ENCODE measurements around the gene PFKL.

The PFKL gene

DNA sequence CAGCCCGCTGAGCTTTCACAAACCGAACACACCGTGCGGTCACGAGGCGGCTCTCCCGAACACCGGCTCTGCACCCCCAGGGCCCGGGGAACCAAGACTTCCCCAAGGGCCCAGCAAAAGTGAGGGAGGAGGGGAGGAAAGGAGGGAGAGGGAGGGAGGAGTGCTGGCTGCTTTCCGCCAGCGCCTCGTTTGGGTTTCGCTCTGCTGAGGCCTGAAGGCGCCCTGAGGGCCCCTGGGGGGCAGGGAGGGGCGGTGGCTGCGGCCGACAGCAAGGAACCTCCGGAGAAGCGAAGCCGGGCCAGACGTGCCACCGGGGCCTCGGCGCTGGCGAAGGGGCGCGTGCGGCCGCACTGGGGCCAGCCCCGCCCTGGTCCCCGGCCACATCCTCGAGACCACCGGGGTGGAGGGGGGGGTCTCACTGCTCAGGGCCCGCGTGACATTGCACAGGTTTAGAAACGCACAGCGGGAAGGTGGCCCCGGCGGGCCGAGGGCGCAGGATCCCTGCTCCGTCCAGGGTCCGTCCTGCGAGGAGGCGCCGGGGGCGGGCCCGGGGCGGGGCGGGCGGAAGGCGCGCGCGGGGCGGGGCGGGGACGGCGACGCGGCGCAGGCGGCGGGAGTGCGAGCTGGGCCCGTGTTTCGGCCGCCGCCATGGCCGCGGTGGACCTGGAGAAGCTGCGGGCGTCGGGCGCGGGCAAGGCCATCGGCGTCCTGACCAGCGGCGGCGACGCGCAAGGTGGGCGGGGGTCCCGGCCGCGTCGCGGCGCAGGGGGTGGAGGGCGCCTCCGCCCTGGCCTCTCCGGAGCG lies at the start of gene PFKL:
TSS of gene PFKL (plus strand) at position 596 of the 804 bp plus-strand sequence. CDS start at position 649, 53 bp downstream.
- peak in 1 of 2 donors; percentile 40 for DNase-seq (ENCODE audit: low read depth in 2 of 2)

GRCh38 chr21:44253832-44254710 lies 45.8 kb upstream of the PFKL start:
- DNase-seq (ENCODE audit: low read depth in 2 of 2), result no peak

- DNase-seq (ENCODE audit: low read depth in 2 of 2), result no peak
Observed at GRCh38 chr21:44255511-44255981, 44.3 kb upstream of the PFKL start.

GRCh38 chr21:44258056-44258725 lies 41.7 kb upstream of the PFKL start:
- DNase-seq (ENCODE audit: low read depth in 2 of 2), result no peak

- no peak for DNase-seq (ENCODE audit: low read depth in 2 of 2)
Observed at GRCh38 chr21:44259082-44259705, 40.7 kb upstream of the PFKL start.

GRCh38 chr21:44260066-44260465 lies 39.8 kb upstream of the PFKL start:
- DNase-seq (ENCODE audit: low read depth in 2 of 2), result no peak

DNA sequence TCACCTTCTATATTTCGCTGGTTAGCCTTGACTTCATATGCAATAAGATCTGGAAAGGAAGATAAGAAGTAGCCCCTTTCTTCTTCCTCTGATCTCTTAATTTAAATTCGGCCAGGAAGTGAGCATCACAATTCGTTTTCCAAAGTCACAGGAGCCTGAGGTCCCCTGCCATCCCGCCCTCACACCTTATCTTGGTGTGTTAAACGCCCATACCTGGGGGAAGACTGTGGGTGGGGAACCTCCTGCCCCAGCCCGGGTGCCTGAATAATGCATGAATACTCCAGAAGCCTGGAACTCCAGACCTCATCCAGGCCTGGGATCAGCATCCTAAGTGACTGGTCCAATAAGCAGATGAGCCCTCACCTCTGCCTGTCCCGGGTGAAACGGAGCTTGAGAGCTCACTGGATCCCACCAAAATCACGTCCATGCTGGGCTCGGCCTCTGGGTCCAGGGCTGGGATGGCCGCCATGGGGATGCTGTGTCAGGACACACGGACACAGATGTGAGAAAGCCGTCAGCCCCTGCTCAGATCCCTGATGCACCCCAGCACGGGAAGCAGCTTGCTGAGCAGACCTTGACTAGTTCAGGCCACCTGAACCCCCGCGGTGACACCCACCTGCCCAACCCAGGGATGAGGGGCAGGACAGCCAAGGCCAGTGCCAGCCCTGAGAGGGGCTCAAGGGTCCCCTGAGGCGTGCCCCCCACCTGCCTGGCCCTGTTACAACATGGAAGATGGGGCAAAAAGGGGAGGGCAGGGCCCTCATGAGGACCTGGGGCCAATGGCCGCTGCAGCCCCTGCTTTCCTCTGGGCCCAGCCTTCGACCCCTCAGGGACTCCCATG lies 38.8 kb upstream of the PFKL start:
- DNase-seq (ENCODE audit: low read depth in 2 of 2), result no peak

DNA sequence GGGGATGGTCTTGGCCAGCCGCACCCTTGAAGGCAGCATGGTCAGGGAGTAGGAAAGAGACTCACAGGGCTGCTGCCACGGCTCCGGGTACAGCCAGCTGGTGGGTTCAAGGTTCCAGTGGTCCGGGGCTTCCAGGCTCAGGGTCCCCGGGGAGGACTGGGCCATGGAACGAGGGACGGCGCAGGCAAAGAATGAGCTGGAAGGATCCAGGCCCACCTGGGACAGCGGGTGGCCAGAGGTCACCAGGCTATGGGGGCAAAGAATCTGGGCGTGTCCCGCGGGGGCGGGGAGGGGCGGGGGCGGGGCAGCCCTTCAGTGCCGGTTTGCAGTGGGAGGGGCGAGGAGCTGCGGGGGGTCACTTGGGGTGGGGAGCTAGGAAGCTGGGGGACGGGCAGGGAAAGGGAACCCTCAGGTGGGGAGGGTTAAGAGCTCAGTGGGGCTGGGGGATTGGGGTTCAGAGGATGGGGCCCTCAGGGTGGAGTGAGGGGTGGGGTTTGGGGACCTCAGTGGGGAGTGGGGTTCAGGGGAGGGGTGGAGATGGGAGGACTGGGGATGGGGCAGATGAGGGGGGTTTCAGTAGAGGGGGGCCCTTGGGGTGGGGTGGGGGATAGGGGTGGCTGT lies 38.1 kb upstream of the PFKL start, which contains the start of gene DNMT3L:
TSS of gene DNMT3L (minus strand) at position 223 of the 621 bp plus-strand sequence. CDS start 638 bp downstream, outside the sequence.
- no peak for DNase-seq (ENCODE audit: low read depth in 2 of 2)

GRCh38 chr21:44262338-44263056 lies 37.4 kb upstream of the PFKL start:
- no peak for DNase-seq (ENCODE audit: low read depth in 2 of 2)

DNA sequence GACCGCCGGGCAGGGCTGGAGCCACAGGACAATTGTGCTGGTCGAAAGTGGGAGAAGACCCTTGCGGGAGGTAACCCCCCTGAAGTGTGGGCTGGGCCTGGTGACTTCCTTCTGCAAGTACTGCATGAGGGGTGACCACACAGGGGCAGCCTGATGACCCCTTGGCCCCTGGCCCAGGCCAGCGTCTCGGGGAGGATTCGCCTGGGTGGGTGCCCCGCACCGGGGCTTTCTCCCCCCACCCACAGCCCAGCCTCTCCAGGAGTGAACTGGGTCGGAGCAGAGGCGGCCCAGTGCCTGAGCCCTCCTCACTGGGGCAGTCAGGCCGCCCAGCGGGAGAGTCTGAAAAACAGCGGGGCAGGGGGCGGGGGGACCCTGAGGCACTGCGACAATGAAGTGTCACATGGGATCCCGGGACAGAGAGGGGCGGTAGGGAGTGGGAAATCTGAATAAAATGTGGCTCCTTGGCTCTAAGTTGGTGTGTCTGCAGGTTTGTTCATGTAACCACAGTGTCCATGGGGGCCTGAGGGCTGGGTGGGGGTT lies 36.6 kb upstream of the PFKL start:
- DNase-seq (ENCODE audit: low read depth in 2 of 2), result no peak

- no peak for DNase-seq (ENCODE audit: low read depth in 2 of 2)
Observed at GRCh38 chr21:44263768-44264167, 36.1 kb upstream of the PFKL start.

GRCh38 chr21:44265734-44266270 lies 34.1 kb upstream of the PFKL start:
- no peak for DNase-seq (ENCODE audit: low read depth in 2 of 2)

DNA sequence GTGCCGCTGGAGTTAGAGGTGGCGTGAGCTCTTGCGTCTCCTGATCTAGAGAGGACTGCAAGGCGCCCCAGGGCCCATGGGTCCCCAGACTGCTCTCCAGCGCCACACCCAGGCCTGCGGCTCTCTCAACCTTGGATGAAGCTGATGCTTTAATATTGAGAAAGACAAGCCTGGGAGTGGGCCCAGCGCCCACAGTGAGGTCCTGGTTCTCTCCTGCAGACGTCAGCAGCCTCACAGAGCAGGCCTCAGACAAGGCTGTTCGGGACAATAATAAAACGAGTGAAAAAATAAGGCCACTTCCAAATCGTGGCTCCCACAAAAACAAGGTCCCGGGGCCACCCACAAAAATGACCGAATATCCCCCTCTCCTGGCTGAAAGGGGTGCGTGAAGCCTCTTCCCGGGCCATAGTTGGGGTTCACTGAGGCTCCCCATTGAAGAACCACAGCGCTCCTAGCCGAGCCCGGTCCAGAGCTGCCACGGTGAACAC lies 32.2 kb upstream of the PFKL start:
- DNase-seq (ENCODE audit: low read depth in 2 of 2), result no peak

GRCh38 chr21:44269090-44269489 lies 30.8 kb upstream of the PFKL start:
- DNase-seq (ENCODE audit: low read depth in 2 of 2), result no peak

DNA sequence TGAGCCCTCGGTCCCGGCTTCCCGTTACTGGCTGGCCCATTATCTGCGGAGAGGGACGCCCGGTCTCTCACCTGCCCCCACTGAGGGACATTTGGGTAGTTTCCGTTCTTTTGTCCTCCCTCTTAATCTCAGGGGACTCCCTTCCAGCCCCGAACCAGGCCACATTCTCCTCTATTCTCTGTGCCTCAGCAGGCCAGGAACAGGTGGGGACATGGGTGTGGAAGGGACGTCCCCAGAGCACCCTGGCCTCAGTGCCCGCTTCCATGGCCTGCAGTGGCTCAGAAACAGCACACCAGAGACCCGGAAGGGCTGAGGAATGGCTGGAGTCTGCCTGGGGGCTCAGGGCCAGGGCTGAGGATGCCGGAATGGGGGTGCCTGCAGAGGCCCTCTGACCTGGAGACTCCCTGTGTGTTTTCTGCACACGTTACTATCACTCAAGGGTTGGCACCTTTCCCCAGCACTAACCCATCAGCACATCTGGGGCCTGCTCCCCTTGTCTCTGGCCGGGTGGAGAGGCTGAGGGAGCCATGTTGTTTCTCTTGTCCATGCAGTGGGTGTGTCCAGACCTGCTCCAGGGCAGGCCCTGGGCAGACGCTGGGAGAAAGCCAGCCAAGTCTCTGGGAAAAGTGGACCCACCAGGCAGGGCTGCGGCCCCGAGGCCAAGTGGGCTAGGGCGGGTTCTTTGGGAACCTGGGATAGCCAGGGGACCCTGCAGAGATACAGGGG lies 28.1 kb upstream of the PFKL start:
- DNase-seq (ENCODE audit: low read depth in 2 of 2), result no peak

- no peak for DNase-seq (ENCODE audit: low read depth in 2 of 2)
Observed at GRCh38 chr21:44272284-44272858, 27.5 kb upstream of the PFKL start.

GRCh38 chr21:44273046-44273445 lies 26.8 kb upstream of the PFKL start:
- no peak for DNase-seq (ENCODE audit: low read depth in 2 of 2)

DNA sequence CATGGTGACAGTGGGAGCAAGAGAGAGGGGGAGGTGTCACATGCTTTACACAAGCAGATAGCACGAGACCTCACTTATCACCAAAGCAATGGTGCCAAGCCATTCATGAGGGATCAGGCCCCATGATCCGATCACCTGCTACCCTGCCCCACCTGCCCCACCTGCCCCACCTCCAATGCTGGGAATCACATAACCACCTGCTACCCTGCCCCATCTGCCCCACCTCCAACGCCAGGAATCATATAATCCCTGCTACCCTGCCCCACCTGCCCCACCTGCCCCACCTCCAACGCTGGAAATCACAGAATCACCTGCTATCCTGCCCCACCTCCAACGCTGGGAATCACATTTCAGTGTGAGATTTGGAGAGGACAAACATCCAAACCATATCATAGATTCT lies 24.8 kb upstream of the PFKL start:
- no peak for DNase-seq (ENCODE audit: low read depth in 2 of 2)

Measured in stimulated activated CD8-positive, alpha-beta memory T cell treated with anti-CD3 and anti-CD28 coated beads, Interleukin-7, amount 100 ng/mL, for 4 hours (primary cell).